Activated naive CD8-positive, alpha-beta T cell (primary cell): ENCODE results near the gene TBX1.

ENCODE experiments used
- H3K27ac Mint-ChIP-seq: one replicate; pipeline ENCODE4 v1.8.0; 2021; ENCODE audit warnings: mixed read lengths
- H3K27me3 Mint-ChIP-seq: one replicate; pipeline ENCODE4 v1.8.0; 2021; ENCODE audit warnings: mixed read lengths
- H3K36me3 Mint-ChIP-seq: one replicate; pipeline ENCODE4 v1.8.0; 2021; ENCODE audit warnings: mixed read lengths
- H3K4me1 Mint-ChIP-seq: one replicate; pipeline ENCODE4 v1.8.0; 2021; ENCODE audit warnings: low read depth, mixed read lengths
- H3K4me3 Mint-ChIP-seq: one replicate; pipeline ENCODE4 v1.8.0; 2021; ENCODE audit warnings: mild to moderate bottlenecking, mixed read lengths
- H3K9me3 Mint-ChIP-seq: one replicate; pipeline ENCODE4 v1.8.0; 2021; ENCODE audit warnings: low read depth, mixed read lengths

Gene TBX1

DNA sequence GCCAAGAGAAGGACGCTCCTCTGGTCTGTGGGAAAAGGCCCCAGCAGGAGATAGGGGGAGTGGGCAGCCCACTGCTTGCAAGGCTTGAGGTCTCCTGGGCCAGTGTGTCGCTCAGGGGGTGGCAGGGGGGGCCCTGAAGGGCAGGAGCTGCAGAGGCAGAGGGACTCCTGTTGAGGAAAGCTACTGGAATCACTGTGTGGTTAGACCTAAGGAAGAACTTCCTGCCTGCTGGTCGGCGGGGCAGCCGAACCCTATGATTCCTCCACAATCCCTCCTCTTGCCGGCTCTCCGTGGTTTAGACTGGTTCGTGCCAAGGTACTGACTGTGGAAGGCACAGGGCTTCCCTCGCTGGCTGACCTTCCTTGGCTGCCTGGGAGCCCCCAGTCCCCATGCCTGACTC lies 31.1 kb upstream of the TBX1 start:
- no peaks in the 10 kb centered on the region for H3K36me3 Mint-ChIP-seq
- peaks cover 4% of the 10 kb centered on the region for H3K4me1 Mint-ChIP-seq
- H3K27me3 Mint-ChIP-seq: peaks cover 7% of the 10 kb centered on the region
- H3K27ac Mint-ChIP-seq: no peak overlapping the region
- H3K9me3 Mint-ChIP-seq: no peaks in the 10 kb centered on the region
- no peak overlapping the region for H3K4me3 Mint-ChIP-seq

DNA sequence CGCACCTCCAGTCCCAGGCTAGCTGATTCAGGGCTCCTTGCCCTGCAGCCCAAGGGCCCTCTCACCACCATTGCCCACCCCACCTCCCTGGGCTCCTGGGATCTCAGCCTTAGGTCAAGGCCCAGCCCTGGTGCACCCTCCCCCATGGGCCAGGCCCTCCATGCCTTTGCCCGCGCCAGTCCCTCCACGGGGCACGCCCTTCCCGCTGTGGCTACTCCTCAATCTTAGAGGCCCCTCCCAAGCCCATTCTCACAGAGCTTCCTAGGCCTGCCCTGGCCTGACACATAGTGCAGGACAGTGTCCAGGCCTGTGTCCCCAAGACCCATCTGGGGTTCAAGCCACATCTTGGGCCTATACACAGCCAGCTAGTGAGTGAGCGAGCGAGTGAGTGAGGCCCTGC lies 30.4 kb upstream of the TBX1 start:
- Mint-ChIP-seq H3K27ac (no peak overlapping the region), H3K9me3 (no peaks in the 10 kb centered on the region), H3K27me3 (no peaks in the 10 kb centered on the region), H3K4me3 (no peak overlapping the region), H3K36me3 (no peaks in the 10 kb centered on the region), H3K4me1 (peaks cover 2% of the 10 kb centered on the region)

DNA sequence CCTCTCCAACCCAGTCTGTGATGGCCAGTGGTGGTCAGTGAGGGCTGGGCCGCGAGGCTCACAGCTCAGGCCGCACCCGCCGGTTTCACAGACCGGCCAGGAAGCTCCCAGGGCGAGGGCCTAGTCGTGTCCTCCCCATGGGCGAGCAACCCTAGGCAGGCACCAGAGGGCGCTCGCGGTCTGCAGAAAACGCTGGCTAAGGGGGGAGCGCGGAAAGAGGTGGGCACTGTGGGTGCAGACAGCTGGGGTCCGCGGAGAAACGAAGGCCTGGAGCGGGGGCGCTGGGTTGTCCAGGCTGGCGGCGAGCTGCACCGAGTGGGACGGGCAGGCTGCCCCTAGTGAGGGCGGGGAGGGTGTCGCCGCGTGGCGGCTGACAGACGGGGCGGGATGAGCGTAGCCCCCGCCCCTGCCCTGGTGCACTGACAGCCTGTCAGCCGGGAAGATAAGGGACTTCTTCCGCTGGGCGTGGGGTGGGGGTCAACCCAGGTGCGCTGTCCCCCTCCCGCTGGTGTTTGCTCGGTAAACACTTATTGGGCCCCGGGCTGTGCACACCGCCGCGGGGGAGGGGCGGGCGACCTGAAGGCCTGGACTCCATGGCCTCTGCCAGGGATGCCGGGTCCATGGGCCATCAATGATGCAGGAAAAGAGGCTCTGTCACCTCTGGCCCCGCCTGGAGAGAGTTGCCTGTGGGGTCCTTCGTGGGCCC lies 29.8 kb upstream of the TBX1 start:
- Mint-ChIP-seq H3K27ac (no peak overlapping the region), H3K4me3 (peak overlapping the region; percentile 83), H3K36me3 (no peaks in the 10 kb centered on the region), H3K27me3 (no peaks in the 10 kb centered on the region), H3K9me3 (no peaks in the 10 kb centered on the region), H3K4me1 (peaks cover 2% of the 10 kb centered on the region)

DNA sequence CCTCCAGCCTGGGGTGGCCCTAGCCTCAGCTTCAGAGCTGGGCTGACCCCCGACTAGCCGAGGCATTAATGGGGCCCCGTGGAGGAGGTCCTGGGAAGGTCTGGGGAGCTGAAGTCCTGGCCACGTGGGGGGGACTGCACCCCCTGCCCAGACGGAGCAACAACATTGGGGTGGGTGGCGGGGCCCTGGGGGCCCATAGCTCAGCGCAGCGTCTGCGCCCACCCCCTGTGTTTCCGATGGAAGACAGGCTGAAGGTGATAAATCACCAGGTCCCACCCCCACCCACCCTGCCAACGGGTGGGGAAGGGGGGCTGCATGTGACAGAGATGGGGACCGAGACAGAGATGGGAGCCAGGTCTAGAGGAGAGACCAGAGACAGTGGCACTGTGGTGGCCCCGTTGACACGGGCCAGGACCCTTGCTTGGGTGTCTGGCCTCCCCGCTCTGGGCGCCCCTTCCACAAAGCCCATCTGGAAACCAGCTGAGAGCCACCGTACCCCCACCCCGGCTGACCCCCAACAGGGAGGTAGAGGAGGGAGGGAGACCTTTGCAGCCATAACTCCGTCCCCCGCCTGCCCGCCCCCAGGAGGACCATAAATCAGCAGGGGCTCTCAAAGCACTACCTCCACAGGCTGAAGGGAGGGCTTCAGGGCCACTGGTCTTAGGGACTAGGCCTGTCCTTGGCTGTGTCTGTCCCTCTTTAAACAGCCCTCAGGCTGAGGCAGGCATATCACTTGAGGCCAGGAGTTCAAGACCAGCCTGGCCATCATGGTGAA lies 29.0 kb upstream of the TBX1 start:
- no peak overlapping the region for H3K4me3 Mint-ChIP-seq
- H3K9me3 Mint-ChIP-seq: no peaks in the 10 kb centered on the region
- H3K4me1 Mint-ChIP-seq: peaks cover 2% of the 10 kb centered on the region
- H3K36me3 Mint-ChIP-seq: no peaks in the 10 kb centered on the region
- H3K27ac Mint-ChIP-seq: no peak overlapping the region
- H3K27me3 Mint-ChIP-seq: no peaks in the 10 kb centered on the region

DNA sequence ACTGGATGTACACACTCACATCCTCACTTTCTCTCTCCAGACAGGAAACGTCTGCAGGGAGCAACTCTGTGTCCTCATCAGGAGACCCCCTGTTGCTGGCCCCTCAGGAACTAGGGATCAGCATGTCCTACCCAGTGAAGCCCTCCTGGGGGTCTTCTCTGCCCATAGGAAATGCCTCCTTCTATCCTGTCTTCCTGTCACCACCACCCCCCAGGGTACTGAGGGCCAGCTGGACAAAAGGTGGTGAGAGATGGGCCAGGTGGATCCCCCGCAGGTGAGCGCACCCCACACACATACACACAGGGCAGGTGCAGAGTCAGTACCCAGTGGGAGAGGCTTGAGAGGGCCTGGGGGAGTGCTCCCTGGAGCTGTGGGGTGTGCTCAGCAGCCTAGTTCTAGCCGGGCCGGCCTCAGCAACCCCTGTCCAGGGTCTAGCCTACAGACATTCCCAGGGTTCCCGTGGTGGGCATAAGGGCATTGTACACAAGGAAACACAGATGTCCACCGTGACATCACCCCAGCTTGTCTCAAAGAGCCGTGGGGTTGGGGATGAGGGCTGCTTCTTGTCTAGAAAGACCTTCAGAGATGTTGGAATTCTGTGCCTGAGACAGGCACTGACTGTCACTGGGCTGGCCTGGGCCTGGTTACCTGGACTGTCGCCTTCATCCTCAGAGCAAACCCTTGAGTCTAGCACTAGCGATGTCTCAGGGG lies 28.0 kb upstream of the TBX1 start:
- no peak overlapping the region for H3K27ac Mint-ChIP-seq
- peaks cover 2% of the 10 kb centered on the region for H3K4me1 Mint-ChIP-seq
- no peaks in the 10 kb centered on the region for H3K27me3 Mint-ChIP-seq
- H3K4me3 Mint-ChIP-seq: no peak overlapping the region
- no peaks in the 10 kb centered on the region for H3K36me3 Mint-ChIP-seq
- no peaks in the 10 kb centered on the region for H3K9me3 Mint-ChIP-seq

DNA sequence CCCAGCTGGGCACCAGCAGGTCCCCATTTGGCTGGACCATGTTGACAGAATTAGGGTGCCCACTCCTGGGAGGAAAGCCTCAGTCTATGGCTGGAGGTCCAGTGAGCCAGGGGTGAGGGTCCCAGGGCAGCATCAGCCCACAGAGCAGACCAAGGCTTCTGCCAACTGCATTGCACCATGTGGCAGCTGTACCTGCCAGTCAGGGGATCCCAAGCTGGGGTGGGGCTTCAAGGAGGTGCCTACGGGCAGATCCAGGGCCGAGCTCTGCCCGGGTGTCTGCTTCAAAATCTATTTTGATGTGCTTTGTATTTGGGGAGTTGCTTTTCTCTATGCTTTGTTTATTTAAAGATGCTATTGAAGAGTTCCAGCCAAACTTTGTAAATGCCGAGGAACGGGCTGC lies 26.8 kb upstream of the TBX1 start:
- Mint-ChIP-seq H3K27ac (no peak overlapping the region), H3K27me3 (no peaks in the 10 kb centered on the region), H3K36me3 (no peaks in the 10 kb centered on the region), H3K4me3 (no peak overlapping the region), H3K9me3 (no peaks in the 10 kb centered on the region), H3K4me1 (peaks cover 2% of the 10 kb centered on the region)

DNA sequence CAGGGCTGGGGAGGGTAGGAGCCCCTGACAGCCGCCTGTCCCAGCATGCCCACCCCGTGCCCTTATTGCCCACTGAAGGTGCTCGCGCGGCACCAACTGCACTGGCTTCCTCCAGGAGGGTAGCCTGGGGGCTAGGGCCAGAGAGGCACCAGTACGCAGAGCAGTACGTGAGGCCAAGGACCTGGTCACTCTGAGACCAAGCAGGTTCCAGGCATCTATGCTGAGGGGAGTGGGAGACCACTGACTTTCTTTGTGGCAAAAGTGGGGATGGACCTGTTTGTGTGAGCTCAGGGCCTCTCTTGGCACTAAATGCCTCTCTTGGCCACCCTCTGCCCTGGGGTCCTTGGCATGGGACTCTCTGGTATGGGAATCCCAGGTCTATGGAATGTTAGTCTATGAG lies 26.4 kb upstream of the TBX1 start:
- Mint-ChIP-seq H3K9me3 (no peaks in the 10 kb centered on the region), H3K36me3 (no peaks in the 10 kb centered on the region), H3K27me3 (no peaks in the 10 kb centered on the region), H3K4me1 (peaks cover 2% of the 10 kb centered on the region), H3K4me3 (no peak overlapping the region), H3K27ac (no peak overlapping the region)

DNA sequence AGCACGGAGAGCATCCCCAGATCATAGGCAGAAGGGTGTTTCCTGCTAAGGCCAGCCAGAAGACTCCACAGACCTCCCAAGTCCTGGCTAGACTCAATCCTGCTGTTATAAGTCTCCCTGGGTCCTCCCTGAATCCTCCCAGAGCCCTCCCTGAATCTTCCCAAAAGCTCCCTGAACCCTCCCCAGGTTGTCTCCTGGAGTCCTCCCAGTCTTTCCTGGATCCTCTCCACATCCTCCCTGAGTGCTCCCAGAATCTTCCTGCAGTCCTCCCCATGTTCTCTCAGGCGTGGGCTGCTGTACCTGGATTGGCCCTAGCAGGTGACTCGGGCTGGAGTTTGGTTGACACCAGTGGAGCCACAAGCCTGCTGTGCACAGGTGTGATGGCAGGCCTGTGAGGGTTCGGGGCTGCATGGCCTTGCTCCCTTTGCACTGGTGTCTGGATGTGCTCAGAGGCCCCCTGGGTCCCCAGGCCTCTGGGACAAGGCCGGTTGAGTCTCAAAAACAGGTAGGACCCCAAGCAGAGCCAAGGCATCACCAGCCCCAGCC lies 25.7 kb upstream of the TBX1 start:
- no peak overlapping the region for H3K27ac Mint-ChIP-seq
- no peaks in the 10 kb centered on the region for H3K36me3 Mint-ChIP-seq
- no peak overlapping the region for H3K4me3 Mint-ChIP-seq
- no peaks in the 10 kb centered on the region for H3K9me3 Mint-ChIP-seq
- H3K4me1 Mint-ChIP-seq: peaks cover 2% of the 10 kb centered on the region
- H3K27me3 Mint-ChIP-seq: no peaks in the 10 kb centered on the region

DNA sequence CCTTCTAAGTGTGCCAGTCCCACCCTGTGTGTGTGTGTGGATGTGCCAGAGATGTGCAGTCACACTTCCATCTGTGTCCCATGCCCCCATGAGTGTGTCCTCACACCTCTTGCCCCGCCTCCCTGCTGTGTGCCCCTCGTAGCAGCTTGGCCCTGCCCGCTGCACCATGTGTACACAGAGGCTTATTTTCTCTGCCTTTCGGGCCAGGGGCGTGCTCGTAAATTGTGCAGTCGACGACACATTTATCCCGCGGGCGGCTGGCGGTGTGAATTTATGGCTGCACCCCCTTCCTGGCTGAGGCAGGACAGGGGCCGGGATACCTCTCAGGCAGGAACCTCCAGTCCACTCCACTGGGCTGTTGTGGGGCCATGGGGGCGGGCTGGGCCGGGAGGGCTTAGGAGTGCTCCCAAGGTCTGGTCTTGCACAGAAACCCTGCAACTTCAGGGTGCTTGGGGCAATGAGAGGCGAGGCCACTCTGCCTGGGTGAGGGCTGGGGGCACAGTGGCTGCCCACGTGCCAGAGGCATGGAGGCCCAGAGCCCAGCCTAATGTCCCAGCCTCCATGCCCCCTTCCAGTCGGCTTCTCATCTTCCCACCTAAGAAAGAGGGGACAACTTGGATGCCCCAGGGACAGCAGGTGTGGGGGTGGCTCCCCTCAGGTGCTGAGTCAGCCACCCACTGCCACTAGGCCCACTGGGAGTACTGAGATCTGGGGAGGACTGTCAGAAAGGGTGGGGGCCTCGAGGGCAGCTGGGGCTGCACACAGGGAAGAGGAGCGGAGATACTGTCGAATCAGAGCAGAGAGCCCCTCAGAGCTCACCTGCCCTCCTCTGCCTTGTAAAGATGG lies 24.7 kb upstream of the TBX1 start:
- Mint-ChIP-seq H3K4me3 (no peak overlapping the region), H3K4me1 (no peaks in the 10 kb centered on the region), H3K9me3 (no peaks in the 10 kb centered on the region), H3K27me3 (no peaks in the 10 kb centered on the region), H3K36me3 (no peaks in the 10 kb centered on the region), H3K27ac (no peak overlapping the region)

DNA sequence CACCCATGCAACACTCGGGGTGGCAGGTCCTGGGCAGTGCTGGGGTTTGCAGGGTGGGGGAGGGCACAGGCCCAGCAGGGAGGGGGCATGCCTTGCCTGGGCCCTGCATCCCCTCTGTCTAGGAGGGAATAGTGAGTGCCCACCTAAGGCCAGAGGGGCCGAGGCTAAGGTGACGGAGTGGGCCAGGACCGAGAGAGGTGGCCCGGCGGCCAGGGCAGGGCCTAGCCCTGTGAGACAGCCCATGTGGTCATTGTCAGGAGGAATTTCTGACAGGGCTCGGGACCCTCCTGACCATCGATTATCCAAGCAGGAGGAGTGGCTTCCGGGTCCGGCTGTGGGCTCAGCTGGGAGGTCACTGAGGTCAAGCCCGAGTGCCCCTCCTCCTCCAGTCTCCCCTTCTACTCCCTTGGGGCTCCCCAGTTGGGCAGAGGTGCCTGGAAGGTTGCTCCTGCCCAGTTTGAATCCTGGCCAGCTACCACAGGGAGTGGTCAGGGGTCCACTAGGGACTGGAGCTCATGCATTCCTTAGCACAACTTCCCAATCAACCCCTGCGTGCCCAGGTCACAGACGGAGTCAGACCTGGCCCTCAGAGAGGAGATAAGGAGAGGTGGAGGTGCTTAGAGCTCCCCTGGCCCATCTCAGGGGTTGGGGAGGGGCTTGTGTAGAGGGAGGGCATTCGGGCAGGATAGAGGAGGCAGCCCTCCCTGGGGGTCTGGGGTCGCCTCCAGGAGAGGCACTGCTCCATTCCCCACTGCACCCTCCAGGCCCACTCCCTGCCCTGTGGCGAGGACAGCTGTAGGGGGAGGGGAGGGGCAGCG lies 22.5 kb upstream of the TBX1 start:
- no peaks in the 10 kb centered on the region for H3K27me3 Mint-ChIP-seq
- no peak overlapping the region for H3K4me3 Mint-ChIP-seq
- no peaks in the 10 kb centered on the region for H3K4me1 Mint-ChIP-seq
- H3K9me3 Mint-ChIP-seq: no peaks in the 10 kb centered on the region
- H3K36me3 Mint-ChIP-seq: no peaks in the 10 kb centered on the region
- H3K27ac Mint-ChIP-seq: no peak overlapping the region

DNA sequence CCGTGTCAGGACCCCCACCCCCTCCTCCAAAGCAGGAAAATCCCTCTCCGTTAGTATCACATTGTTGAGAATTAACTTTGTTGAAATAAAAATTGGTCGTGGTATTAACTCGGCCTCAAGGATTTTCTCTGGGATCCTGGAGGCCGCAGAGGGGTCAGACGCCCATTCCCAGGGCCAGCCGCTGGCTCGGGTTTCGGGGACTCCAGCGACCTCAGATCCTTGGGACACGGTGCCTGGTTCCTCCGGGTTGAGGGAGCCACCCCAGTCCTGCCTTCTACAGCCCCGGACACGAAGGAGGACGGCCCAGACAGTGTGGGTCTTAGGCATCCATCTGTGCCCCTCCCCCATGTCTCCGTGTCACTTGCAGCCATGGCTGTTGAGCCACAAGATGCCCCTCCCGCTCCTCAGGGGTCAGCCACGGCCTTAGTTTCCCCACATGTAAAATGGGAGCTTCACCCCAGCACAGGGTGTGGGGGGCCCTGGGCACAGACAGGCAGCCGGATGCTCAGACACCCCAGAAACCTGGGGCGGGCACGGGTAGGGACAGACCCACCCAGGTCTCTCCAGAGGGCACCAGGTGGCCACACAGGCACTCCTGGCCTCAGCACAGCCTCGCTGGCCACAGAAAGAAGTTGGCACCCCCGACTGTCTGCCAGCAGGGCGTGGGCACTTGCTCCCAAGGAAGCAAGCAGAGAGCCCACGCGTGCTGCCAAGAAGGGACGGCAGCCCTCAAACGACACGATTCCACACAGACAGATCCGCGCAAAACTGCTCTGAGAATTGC lies 21.7 kb upstream of the TBX1 start:
- H3K27ac Mint-ChIP-seq: no peak overlapping the region
- no peaks in the 10 kb centered on the region for H3K36me3 Mint-ChIP-seq
- no peaks in the 10 kb centered on the region for H3K4me1 Mint-ChIP-seq
- no peaks in the 10 kb centered on the region for H3K9me3 Mint-ChIP-seq
- H3K27me3 Mint-ChIP-seq: no peaks in the 10 kb centered on the region
- no peak overlapping the region for H3K4me3 Mint-ChIP-seq

DNA sequence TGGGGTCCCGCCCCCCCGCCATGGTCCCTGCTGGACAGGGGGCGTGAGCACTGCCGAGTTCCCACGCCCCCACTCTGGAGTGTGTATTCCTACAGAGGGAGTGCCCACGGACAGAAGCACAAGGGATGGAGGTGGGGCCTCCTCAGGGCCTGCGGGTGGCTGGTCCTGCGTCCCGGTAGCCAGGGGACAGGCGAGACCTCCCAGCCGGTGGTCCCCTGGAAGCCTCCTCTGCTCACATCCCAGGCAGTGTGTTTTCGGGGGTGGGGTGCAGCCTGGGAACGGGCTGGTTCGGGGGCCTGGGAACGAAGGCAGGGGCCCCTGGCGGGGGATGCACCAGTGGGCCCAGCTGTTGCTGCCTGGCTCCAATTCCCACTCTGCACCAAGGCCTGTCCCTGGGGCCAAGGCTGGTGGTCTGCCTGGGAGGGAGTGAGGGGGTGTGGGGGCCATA lies 21.1 kb upstream of the TBX1 start:
- no peaks in the 10 kb centered on the region for H3K9me3 Mint-ChIP-seq
- no peaks in the 10 kb centered on the region for H3K36me3 Mint-ChIP-seq
- H3K27ac Mint-ChIP-seq: no peak overlapping the region
- no peaks in the 10 kb centered on the region for H3K27me3 Mint-ChIP-seq
- no peak overlapping the region for H3K4me3 Mint-ChIP-seq
- H3K4me1 Mint-ChIP-seq: no peaks in the 10 kb centered on the region

DNA sequence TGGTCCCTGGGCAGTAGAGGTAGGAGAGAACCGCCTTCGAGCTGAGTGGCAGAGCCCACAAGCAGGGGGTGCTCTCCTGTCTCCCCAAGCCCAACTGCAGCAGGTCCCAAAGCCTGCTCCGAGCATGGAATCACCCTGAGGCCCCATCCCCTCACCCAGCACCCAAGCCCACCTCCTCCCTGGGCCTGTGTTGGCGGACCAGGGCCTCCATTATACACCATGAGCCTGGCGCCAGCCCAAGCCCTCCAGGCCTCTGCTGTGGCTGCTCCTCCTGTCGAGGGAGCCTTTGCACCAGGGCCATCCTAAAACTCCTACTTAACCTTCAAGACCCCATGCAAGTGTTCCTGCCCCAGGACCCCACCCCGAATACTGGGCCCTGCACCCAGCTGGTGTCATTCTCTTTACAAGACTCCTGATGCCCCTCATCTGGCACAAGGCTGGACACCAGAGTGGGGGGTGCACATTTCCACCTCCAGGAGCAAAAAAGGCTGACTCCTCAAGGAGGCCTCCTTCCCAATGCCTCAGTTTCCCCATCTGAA lies 20.6 kb upstream of the TBX1 start:
- no peaks in the 10 kb centered on the region for H3K9me3 Mint-ChIP-seq
- no peaks in the 10 kb centered on the region for H3K27me3 Mint-ChIP-seq
- no peaks in the 10 kb centered on the region for H3K36me3 Mint-ChIP-seq
- no peak overlapping the region for H3K4me3 Mint-ChIP-seq
- H3K4me1 Mint-ChIP-seq: no peaks in the 10 kb centered on the region
- H3K27ac Mint-ChIP-seq: no peak overlapping the region
